Neural progenitor cell (in vitro differentiated cells): ENCODE data around the gene FNTB.

Experiments
- EZH2 ChIP-seq: fragments of 200-600 bp; sonication (generic); IDR thresholded peaks from 2 replicates; pipeline ENCODE4 v1.6.1; 2017; ENCODE audit warnings: antibody characterized with exemption, mild to moderate bottlenecking, moderate library complexity
- TF ChIP-seq, protein P1 (sequence below): fragments of 200-600 bp; sonication (generic); IDR thresholded peaks from 2 replicates; pipeline ENCODE4 v1.5.1; 2017; ENCODE audit warnings: antibody characterized with exemption, mild to moderate bottlenecking

DNA sequence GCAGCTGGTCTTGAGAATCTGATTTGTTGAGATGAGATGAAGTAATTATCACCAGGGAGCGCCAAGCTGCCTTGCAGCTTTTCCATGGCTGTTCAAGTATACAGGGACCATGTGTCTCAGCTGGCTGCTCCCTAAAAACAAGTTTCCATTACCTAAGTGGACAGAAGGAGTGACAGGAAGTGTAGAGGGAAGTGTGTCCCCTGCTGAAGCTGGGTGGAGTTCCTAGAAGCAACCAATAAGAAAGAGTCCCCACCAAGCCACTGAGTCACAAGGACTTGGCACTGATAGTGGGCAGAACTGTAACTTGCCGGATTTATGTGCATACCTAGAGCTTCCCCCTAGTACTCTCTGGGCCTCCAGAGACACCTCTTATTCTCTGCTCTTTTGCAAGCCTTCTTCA is 42.7 kb upstream of the FNTB start:
- no peak for TF ChIP-seq EZH2
- TF ChIP-seq, protein P1, sequence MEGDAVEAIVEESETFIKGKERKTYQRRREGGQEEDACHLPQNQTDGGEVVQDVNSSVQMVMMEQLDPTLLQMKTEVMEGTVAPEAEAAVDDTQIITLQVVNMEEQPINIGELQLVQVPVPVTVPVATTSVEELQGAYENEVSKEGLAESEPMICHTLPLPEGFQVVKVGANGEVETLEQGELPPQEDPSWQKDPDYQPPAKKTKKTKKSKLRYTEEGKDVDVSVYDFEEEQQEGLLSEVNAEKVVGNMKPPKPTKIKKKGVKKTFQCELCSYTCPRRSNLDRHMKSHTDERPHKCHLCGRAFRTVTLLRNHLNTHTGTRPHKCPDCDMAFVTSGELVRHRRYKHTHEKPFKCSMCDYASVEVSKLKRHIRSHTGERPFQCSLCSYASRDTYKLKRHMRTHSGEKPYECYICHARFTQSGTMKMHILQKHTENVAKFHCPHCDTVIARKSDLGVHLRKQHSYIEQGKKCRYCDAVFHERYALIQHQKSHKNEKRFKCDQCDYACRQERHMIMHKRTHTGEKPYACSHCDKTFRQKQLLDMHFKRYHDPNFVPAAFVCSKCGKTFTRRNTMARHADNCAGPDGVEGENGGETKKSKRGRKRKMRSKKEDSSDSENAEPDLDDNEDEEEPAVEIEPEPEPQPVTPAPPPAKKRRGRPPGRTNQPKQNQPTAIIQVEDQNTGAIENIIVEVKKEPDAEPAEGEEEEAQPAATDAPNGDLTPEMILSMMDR = no peak
